Adrenal gland (tissue), 12 donors: ENCODE results near the gene OR56A1. TPM values are rescaled to one million over a fixed set of nuclear protein-coding genes. Genes with fewer than 3 reads are reported as not detected.

Source experiments
- DNase-seq, 7 donors: peaks; one replicate each; pipeline ENCODE4 v3.0.0-alpha.2; 2019 to 2020
- H3K27ac ChIP-seq, 5 donors: fragments of 200-600 bp; sonication (generic) in 4 of 5; 1 replicate in 3 of 5; 2 replicates in 2 of 5; pipeline versions ENCODE4 v1.5.1 to v1.8.0; 2016 to 2020; ENCODE audit warnings: mild to moderate bottlenecking in 1 of 5
- H3K27me3 ChIP-seq: fragments of 200-600 bp; 2 replicates; pipeline ENCODE4 v1.8.0; 2021
- H3K36me3 ChIP-seq, 2 donors: fragments of 200-600 bp; replicated peaks in 1 of 2; 1 replicate in 1 of 2; 2 replicates in 1 of 2; pipeline versions ENCODE4 v1.5.1 to v1.8.0; 2018 to 2022
- H3K4me1 ChIP-seq, 2 donors: fragments of 200-600 bp; replicated peaks in 1 of 2; 1 replicate in 1 of 2; 2 replicates in 1 of 2; pipeline versions ENCODE4 v1.5.1 to v1.8.0; 2018 to 2021
- H3K4me3 ChIP-seq, 4 donors: fragments of 200-600 bp; sonication (generic) in 3 of 4; one replicate each; pipeline ENCODE4 v1.5.1; 2016 to 2018
- H3K9me3 ChIP-seq, 3 donors: fragments of 200-600 bp; sonication (generic) in 1 of 3; replicated peaks in 1 of 3; 1 replicate in 2 of 3; 2 replicates in 1 of 3; pipeline versions ENCODE4 v1.5.1 to v1.8.0; 2016 to 2021
- POLR2A ChIP-seq, 2 donors: fragments of 450-650 bp; IDR thresholded peaks; one replicate each; pipeline ENCODE4 v1.6.1; 2017; ENCODE audit warnings: antibody characterized with exemption in 2 of 2, mild to moderate bottlenecking in 2 of 2, moderate library complexity in 1 of 2
- WGBS, 4 donors: extraction: QIAGEN DNeasy Blood & Tissue Kit in 2 of 4; methylation state at CpG; one replicate each; pipeline versions ENCODE4 v1.1.5 to v1.1.7; 2013 to 2017; 5-methylcytosine and 5-hydroxymethylcytosine counted together
- intact Hi-C, 2 donors: fragments of 100-400 bp; cut with DNase I; formaldehyde crosslinking; loops; one replicate each; pipeline versions ENCODE4 v1.14.1 to v1.15.0; 2022 to 2023
- polyA plus RNA-seq, 3 donors: library from polyadenylated mRNA; stranded (reverse); fragments of 200-250 nt in 2 of 3; fragments of 350-450 nt in 1 of 3; fragmentation: Illumina TruSeq in 1 of 3; extraction: RNeasy Lipid Tissue Mini Kit (QIAGEN cat#74804) in 1 of 3; gene quantifications; one replicate each; pipeline ENCODE4 v1.2.3, GENCODE V29; 2013 to 2014
- total RNA-seq, 9 donors: library from RNA; depleted of rRNA in 4 of 9; stranded (reverse); fragments of >200 nt in 4 of 9; fragments of 120-200 nt in 1 of 9; fragmentation: NEBNext Ultra II Directional in 1 of 9; extraction: Animal tissue kit (Norgen Biotek cat#: 25700) in 1 of 9; gene quantifications; one replicate each; pipeline versions ENCODE4 v1.1.0 to v1.2.4, GENCODE V29; 2013 to 2023
- TF ChIP-seq, protein P1 (sequence below), 6 experiments: fragments of 450-650 bp in 4 of 6; fragments of 200-600 bp in 2 of 6; sonication (generic) in 1 of 6; IDR thresholded peaks; 1 replicate in 5 of 6; 2 replicates in 1 of 6; pipeline versions ENCODE4 v1.5.1 to v1.8.0; 2016 to 2021; ENCODE audit warnings: antibody characterized with exemption in 6 of 6, mild to moderate bottlenecking in 2 of 6, moderate library complexity in 1 of 6
- donor health status: healthy with polysubstance abuse.
- donor health status: Bipolar disorder and iron deficiency.
- donor health status: DM: yes; HTN: yes; CAD: no.
- donor health status: DM: no; HTN: no; CAD: no.
- donor health status: DM: no; HTN: no; CAD: no.
- donor health status: DM: yes; HTN: yes; CAD: no.

OR56A1 gene
- total and polyA plus RNA-seq, 12 donors, result 0.06 TPM; not detected in 11

DNA sequence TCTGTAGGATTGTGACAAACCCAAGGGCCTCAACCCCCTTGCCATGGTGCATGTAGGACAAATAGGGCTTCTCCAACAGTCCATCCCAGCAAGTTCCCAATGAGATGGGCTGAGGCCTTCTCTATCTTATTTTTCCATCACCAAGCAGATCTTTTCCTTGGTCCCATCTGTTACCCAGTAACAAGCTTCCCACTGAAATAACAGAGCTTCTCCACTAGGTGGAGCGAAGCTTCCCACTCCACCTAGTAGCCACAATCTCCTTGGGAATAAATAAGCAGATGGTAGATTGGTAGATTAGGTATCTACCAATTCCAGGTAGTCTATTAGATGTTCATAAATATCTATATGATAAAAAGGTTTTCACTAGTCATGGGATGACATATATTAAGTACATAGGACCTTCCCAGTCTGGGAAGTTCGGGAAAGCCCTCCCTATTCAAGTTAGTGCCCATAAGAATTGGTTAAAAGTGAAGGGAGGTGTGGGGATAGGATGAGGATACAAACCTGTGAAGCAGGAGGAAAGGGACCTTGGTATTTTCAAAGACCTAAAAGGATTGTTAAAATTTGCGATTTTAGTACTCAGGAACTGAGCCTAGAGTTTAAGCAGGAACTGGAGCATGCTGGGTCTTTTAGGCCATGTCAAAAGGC lies 37.8 kb downstream of the OR56A1 start:
- H3K4me3 ChIP-seq, result no peak overlapping the region
- H3K4me1 ChIP-seq, result no peaks in the 10 kb centered on the region
- no peaks in the 10 kb centered on the region for H3K27me3 ChIP-seq
- intact Hi-C loops, result no loop called here
- no peak overlapping the region for H3K27ac ChIP-seq
- WGBS, 4 donors, result 53 to 65% (median 53%) methylated on average over 3 of the region's 3 CpGs
- TF ChIP-seq, protein P1, sequence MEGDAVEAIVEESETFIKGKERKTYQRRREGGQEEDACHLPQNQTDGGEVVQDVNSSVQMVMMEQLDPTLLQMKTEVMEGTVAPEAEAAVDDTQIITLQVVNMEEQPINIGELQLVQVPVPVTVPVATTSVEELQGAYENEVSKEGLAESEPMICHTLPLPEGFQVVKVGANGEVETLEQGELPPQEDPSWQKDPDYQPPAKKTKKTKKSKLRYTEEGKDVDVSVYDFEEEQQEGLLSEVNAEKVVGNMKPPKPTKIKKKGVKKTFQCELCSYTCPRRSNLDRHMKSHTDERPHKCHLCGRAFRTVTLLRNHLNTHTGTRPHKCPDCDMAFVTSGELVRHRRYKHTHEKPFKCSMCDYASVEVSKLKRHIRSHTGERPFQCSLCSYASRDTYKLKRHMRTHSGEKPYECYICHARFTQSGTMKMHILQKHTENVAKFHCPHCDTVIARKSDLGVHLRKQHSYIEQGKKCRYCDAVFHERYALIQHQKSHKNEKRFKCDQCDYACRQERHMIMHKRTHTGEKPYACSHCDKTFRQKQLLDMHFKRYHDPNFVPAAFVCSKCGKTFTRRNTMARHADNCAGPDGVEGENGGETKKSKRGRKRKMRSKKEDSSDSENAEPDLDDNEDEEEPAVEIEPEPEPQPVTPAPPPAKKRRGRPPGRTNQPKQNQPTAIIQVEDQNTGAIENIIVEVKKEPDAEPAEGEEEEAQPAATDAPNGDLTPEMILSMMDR (IDR thresholded peaks at IDR 0.05), result peak; percentile 16 to 52 (median 38)
- TF ChIP-seq POLR2A (IDR thresholded peaks at IDR 0.05), result no peak
- peak in 1 of 7 donors; percentile 10 for DNase-seq
- no peaks in the 10 kb centered on the region for H3K9me3 ChIP-seq
- H3K36me3 ChIP-seq, result no peaks in the 10 kb centered on the region

DNA sequence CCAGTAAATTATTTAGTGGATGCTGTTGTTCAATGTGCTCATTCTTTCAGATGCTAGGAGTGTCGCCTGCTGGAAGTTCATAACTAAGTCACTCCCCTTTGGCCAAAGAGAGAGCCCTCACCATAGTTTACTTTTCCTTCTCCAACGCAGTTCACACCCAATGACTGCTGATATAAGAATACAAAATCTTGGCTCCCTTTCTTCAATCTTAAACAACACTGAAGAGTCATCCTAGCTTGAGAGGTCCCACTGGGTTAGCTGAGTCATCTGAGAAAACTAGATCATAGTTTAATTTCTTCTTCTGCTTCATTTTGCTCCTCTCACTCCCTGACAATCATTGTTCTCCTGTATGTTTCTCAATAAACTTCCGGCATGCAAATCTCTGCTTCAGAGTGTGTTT lies 38.4 kb downstream of the OR56A1 start:
- Histone ChIP-seq H3K9me3 (no peaks in the 10 kb centered on the region), H3K27ac (no peak overlapping the region), H3K27me3 (no peaks in the 10 kb centered on the region), H3K4me1 (no peaks in the 10 kb centered on the region), H3K4me3 (no peak overlapping the region), H3K36me3 (no peaks in the 10 kb centered on the region)
- DNase-seq, result no peak
- 54 to 86% (median 68%) methylated on average over 3 of the region's 3 CpGs for WGBS, 4 donors
- TF ChIP-seq POLR2A (IDR thresholded peaks at IDR 0.05), result no peak
- TF ChIP-seq, protein P1 (IDR thresholded peaks at IDR 0.05), result no peak
- intact Hi-C loops, result no loop called here

DNA sequence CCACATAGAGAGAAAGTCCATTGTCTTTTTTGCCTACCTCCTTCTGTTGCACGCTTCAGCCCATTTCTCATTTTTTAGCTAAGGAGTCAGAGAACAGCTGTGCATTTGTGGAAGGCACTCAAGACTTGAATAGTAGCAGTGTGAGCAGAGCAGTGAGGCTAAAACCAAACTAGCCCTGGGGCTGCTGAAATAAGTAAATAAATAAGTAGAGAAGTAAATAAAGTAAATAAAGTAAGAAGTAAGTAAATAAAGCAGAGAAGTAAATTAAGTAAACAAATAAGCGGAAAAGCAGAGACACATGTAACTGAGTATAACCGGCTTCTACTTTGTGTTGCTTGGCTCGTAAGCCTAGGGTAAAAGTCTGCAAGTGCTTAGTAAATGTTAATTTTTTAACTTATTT lies 41.4 kb downstream of the OR56A1 start:
- 72 to 81% (median 79%) methylated on average over 4 of the region's 4 CpGs for WGBS, 4 donors
- no peaks in the 10 kb centered on the region for H3K9me3 ChIP-seq
- no peak for TF ChIP-seq POLR2A (IDR thresholded peaks at IDR 0.05)
- TF ChIP-seq, protein P1 (IDR thresholded peaks at IDR 0.05), result no peak
- intact Hi-C loops, result no loop called here
- H3K4me3 ChIP-seq, result no peak overlapping the region
- H3K27ac ChIP-seq, result no peak overlapping the region
- DNase-seq, result no peak
- H3K4me1 ChIP-seq, result no peaks in the 10 kb centered on the region
- no peaks in the 10 kb centered on the region for H3K36me3 ChIP-seq
- no peaks in the 10 kb centered on the region for H3K27me3 ChIP-seq

DNA sequence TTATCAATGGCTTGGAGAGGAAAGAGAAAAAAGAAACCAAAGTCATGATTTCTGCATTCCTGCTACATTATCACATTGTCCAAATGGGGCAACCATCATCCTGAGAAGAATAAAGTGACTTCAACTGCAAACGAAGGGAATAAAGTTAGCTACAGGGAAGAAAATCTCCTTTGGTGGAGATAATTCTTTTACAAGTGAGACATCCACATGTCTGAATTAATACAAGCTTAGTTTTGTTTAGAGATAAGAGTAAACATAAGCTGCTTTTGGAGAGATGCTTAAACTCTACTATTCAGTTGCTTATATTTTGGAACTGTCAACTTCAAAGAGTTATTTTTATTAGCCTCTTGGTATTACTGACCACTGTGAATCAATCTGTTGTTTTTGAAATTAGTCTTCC lies 43.7 kb downstream of the OR56A1 start, which contains the start of gene OR52L1:
Gene OR52L1 (minus strand): TSS at position 101 of the 400 bp plus-strand sequence. CDS start 55 bp downstream, at position 46.
- WGBS, 4 donors, result 39 to 68% (median 41%) methylated on average over 1 of the region's 1 CpG
- TF ChIP-seq POLR2A (IDR thresholded peaks at IDR 0.05), result no peak
- TF ChIP-seq, protein P1 (IDR thresholded peaks at IDR 0.05), result no peak
- H3K4me3 ChIP-seq, result no peak within 1 kb of the TSS
- H3K27me3 ChIP-seq, result no peaks in the 10 kb centered on the region
- no peaks in the 10 kb centered on the region for H3K9me3 ChIP-seq
- intact Hi-C loops, result no loop called here
- no peaks in the 10 kb centered on the region for H3K36me3 ChIP-seq
- no peak for DNase-seq
- H3K4me1 ChIP-seq, result no peaks in the 10 kb centered on the region
- H3K27ac ChIP-seq, result no peak within 1 kb of the TSS
